ENCODE results near the gene CCDC57. TPM values are rescaled to one million over a fixed set of nuclear protein-coding genes. Genes with fewer than 3 reads are reported as not detected.
A peak's percentile ranks its signal among the peaks of the same experiment; 100 is the strongest.

The CCDC57 gene
- total and polyA plus RNA-seq, 2 of the 4 experiments (the other 2 are of a cell fraction) = 7.3 to 31.3 TPM

DNA sequence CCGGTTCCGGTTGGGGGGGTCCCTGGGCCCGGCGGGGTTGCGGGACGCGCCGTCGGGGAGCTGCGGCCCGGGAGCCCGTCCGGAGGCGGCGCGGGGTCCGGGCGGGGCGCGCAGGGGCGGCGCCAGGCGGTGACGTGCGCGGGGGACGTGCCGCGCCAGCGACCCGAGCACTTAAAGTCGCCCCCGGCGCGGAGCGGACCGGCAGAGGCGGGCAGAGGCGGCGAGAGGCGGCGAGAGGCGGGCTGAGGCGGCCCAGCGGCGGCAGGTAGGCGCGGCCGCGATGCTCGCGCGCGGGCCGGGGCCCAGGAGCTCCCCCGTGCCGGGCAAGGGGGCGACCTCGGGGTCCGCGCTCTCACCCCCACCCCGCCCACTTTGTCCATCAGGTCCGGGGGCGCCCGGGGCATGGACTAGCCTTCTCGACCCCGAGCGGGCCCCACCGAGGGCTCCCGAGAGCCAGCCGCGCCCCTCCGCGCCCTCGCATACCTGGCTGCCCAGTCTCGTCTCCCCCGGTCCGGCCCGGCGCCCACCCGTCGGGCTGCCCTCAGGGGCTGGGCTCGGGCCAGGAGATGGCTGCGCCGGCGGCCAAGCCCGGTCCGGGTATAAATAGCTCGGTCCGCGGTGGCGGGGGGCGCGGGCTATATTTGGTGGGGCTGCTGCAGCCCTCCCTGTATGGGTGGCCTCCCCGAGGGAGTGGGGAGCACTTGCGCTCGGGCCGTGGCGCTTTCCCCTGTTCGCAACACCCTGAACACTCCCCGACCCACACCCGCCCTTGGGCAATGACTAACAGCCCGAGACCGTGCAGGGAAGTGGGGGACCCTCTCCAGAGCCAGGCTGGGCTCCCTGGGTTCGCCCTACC, 16.4 kb upstream of the CCDC57 start, which contains the start of gene SLC16A3 (continued):
- TF ChIP-seq, protein P1, sequence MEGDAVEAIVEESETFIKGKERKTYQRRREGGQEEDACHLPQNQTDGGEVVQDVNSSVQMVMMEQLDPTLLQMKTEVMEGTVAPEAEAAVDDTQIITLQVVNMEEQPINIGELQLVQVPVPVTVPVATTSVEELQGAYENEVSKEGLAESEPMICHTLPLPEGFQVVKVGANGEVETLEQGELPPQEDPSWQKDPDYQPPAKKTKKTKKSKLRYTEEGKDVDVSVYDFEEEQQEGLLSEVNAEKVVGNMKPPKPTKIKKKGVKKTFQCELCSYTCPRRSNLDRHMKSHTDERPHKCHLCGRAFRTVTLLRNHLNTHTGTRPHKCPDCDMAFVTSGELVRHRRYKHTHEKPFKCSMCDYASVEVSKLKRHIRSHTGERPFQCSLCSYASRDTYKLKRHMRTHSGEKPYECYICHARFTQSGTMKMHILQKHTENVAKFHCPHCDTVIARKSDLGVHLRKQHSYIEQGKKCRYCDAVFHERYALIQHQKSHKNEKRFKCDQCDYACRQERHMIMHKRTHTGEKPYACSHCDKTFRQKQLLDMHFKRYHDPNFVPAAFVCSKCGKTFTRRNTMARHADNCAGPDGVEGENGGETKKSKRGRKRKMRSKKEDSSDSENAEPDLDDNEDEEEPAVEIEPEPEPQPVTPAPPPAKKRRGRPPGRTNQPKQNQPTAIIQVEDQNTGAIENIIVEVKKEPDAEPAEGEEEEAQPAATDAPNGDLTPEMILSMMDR (conservative IDR thresholded peaks at IDR 0.05; ENCODE audit: low read depth, low read length) = no peak
- TF ChIP-seq RAD21 (IDR thresholded peaks at IDR 0.05; ENCODE audit: low read length) (no peak), SMC3 (IDR thresholded peaks at IDR 0.05; ENCODE audit: low read depth, low read length) (0 out of 2 replicates have a peak, but pooled peaks have one; percentile 4)

Data from IMR-90 (cell line).